ENCODE data around the gene FOXP1.

The FOXP1 gene

DNA sequence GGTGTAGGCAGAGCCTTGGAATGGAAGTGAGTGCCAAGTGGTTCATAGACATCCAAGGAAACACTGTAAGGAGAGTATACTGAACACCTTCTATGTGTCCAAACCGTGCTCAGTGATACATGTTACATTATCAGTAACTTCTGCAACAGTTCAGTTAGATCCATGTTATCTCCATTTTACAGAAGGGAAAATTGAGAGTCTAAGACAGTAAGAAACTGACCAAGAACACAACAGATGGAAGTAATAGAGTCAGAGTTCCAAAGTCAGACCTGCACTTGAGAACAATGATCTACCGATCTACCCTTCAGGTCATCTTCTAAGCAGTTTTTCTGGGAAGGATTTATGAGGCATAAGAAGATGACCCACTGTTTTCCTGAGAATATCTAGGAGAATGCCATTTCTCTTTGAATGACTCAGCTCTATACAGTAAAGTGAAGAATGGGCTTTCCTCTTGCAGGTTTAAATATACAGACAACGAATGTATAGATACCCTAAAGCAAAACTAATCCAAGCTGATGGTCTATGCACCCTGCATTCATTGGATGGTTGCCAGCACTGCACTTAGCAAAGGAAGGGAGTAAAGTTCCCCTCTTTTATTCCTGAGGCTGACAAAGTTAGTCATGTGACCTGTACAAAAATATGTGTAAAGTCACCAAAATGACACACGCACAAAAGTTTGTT is 667.0 kb downstream of the FOXP1 start:
- TF ChIP-seq, protein P1, sequence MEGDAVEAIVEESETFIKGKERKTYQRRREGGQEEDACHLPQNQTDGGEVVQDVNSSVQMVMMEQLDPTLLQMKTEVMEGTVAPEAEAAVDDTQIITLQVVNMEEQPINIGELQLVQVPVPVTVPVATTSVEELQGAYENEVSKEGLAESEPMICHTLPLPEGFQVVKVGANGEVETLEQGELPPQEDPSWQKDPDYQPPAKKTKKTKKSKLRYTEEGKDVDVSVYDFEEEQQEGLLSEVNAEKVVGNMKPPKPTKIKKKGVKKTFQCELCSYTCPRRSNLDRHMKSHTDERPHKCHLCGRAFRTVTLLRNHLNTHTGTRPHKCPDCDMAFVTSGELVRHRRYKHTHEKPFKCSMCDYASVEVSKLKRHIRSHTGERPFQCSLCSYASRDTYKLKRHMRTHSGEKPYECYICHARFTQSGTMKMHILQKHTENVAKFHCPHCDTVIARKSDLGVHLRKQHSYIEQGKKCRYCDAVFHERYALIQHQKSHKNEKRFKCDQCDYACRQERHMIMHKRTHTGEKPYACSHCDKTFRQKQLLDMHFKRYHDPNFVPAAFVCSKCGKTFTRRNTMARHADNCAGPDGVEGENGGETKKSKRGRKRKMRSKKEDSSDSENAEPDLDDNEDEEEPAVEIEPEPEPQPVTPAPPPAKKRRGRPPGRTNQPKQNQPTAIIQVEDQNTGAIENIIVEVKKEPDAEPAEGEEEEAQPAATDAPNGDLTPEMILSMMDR (IDR thresholded peaks at IDR 0.05; ENCODE audit: low read depth, low read length), result no peak
- H3K4me3 ChIP-seq (replicated peaks in 1 of 2; ENCODE audit: low read depth in 2 of 2, low read length in 2 of 2), result no peak overlapping the region
- DNase-seq (ENCODE audit: low read depth in 2 of 2), result no peak

DNA sequence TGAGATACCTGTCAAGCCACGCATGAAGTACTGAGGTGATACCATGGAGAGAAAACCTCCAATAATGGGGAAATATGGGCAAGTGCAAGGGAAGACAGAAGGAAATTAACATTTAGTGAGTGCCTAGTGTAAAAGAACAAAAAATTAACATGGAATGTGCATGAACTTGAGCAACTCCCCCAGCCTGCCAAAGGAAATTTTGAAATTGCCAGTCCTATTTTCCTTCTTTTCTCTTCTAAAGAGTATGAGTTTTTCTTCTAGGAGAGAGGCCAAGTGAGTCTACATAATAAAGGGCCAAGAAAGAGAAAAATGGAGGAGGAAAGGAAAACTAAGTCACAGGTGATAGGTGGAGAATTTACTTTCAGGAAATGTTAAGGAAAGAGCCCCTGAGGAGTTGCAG is 668.7 kb downstream of the FOXP1 start:
- H3K4me3 ChIP-seq (replicated peaks in 1 of 2; ENCODE audit: low read depth in 2 of 2, low read length in 2 of 2), result no peak overlapping the region
- TF ChIP-seq, protein P1 (IDR thresholded peaks at IDR 0.05; ENCODE audit: low read depth, low read length), result no peak
- peak in 1 of 2 donors; percentile 41 for DNase-seq (ENCODE audit: low read depth in 2 of 2)

DNA sequence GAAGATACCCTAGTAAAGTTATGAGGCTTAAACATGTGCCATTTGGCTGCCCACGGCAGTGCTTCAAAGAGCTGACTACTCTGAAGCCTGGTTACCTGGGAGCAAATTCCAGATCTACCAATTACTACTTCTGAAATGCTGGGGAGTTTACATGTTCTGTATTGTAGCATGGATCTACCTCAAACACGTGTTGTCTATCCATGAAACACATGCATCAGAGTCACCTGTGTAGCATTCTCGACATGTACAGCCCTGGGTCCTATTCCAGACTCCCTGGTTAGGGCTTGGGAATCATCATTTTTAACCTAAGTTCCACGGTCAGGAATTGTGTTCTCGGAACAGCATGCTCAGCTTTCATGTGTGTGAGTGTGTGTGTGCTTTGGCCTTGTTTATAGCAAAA is 671.8 kb downstream of the FOXP1 start:
- TF ChIP-seq, protein P1 (IDR thresholded peaks at IDR 0.05; ENCODE audit: low read depth, low read length), result no peak
- no peak for DNase-seq (ENCODE audit: low read depth in 2 of 2)
- no peak overlapping the region for H3K4me3 ChIP-seq (replicated peaks in 1 of 2; ENCODE audit: low read depth in 2 of 2, low read length in 2 of 2)

DNA sequence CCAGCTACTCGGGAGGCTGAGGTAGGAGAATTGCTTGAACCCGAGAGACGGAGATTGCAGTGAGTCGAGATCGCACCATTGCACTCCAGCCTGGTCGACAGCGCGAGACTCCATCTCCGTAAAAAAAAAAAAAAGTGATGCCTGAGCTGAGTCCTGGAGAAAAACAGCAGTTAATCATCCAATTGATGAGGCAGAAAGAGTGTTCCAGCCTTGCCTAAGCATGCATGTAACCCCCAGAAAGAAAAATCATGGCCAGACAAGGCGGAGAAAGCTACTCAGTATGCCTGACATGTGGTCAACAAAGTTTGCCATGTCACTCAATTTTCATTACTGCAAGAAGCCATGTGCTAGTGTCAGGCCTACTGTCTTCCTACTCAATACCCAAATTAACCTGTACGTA is 678.0 kb downstream of the FOXP1 start:
- TF ChIP-seq, protein P1 (IDR thresholded peaks at IDR 0.05; ENCODE audit: low read depth, low read length), result no peak
- no peak for DNase-seq (ENCODE audit: low read depth in 2 of 2)
- no peak overlapping the region for H3K4me3 ChIP-seq (replicated peaks in 1 of 2; ENCODE audit: low read depth in 2 of 2, low read length in 2 of 2)

All from cardiac fibroblast (primary cell).